Measurements from ENCODE around the gene SMARCA2. TPM values are rescaled to one million over a fixed set of nuclear protein-coding genes. Genes with fewer than 3 reads are reported as not detected.
A peak's percentile ranks its signal among the peaks of the same experiment; 100 is the strongest.

SMARCA2 gene
- total RNA-seq, 1 experiment from 2014 or later = 77.6 TPM

- Mint-ChIP-seq H3K36me3 (ENCODE audit: insufficient read depth, unreplicated experiment) (peaks cover 10% of the 10 kb centered on the region), H3K9me3 (ENCODE audit: unreplicated experiment) (no peaks in the 10 kb centered on the region), H3K27ac (ENCODE audit: low read depth, unreplicated experiment) (no peak overlapping the region), H3K4me1 (ENCODE audit: insufficient read depth, unreplicated experiment) (peaks cover 3% of the 10 kb centered on the region), H3K27me3 (ENCODE audit: insufficient read depth, unreplicated experiment) (no peaks in the 10 kb centered on the region), H3K4me3 (ENCODE audit: unreplicated experiment) (no peak overlapping the region)
- CTCF ChIA-PET = interaction anchor here (0.7 kb wide), 1 partner anchor 683 kb away, joined by 4 read pairs; no protein-coding TSS in a partner anchor
- POLR2A ChIA-PET = interaction anchor here (0.6 kb wide), 1 partner anchor 399 kb away, joined by 3 read pairs; no protein-coding TSS in a partner anchor
- no peak for DNase-seq (ENCODE audit: unreplicated experiment)
- intact Hi-C loops (cut with micrococcal nuclease) = no loop called here
- no TSS peak for BruUV-seq (replicated peaks)
- TF ChIP-seq, protein P1, sequence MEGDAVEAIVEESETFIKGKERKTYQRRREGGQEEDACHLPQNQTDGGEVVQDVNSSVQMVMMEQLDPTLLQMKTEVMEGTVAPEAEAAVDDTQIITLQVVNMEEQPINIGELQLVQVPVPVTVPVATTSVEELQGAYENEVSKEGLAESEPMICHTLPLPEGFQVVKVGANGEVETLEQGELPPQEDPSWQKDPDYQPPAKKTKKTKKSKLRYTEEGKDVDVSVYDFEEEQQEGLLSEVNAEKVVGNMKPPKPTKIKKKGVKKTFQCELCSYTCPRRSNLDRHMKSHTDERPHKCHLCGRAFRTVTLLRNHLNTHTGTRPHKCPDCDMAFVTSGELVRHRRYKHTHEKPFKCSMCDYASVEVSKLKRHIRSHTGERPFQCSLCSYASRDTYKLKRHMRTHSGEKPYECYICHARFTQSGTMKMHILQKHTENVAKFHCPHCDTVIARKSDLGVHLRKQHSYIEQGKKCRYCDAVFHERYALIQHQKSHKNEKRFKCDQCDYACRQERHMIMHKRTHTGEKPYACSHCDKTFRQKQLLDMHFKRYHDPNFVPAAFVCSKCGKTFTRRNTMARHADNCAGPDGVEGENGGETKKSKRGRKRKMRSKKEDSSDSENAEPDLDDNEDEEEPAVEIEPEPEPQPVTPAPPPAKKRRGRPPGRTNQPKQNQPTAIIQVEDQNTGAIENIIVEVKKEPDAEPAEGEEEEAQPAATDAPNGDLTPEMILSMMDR (IDR thresholded peaks at IDR 0.05; ENCODE audit: unreplicated experiment) = no peak
Measured at GRCh38 chr9:2050236-2050635, 35.1 kb downstream of the SMARCA2 start.

- Mint-ChIP-seq H3K4me1 (ENCODE audit: insufficient read depth, unreplicated experiment) (peaks cover 7% of the 10 kb centered on the region), H3K27me3 (ENCODE audit: insufficient read depth, unreplicated experiment) (no peaks in the 10 kb centered on the region), H3K36me3 (ENCODE audit: insufficient read depth, unreplicated experiment) (peaks cover 25% of the 10 kb centered on the region), H3K9me3 (ENCODE audit: unreplicated experiment) (no peaks in the 10 kb centered on the region), H3K27ac (ENCODE audit: low read depth, unreplicated experiment) (no peak overlapping the region), H3K4me3 (ENCODE audit: unreplicated experiment) (no peak overlapping the region)
- intact Hi-C loops (cut with micrococcal nuclease) = no loop called here
- no TSS peak for BruUV-seq (replicated peaks)
- TF ChIP-seq, protein P1 (IDR thresholded peaks at IDR 0.05; ENCODE audit: unreplicated experiment) = no peak
- ChIA-PET POLR2A (interaction anchor here (1.3 to 1.6 kb wide), 2 partner anchors 9 to 12 kb away, joined by 3 read pairs; no protein-coding TSS in a partner anchor), CTCF (interaction anchor here (0.7 to 1.6 kb wide), 3 partner anchors 14 to 783 kb away, joined by 3 to 5 read pairs (median 3); no protein-coding TSS in a partner anchor)
- no peak for DNase-seq (ENCODE audit: unreplicated experiment)
Measured at GRCh38 chr9:2053883-2054845, 39.0 kb downstream of the SMARCA2 start.

DNA sequence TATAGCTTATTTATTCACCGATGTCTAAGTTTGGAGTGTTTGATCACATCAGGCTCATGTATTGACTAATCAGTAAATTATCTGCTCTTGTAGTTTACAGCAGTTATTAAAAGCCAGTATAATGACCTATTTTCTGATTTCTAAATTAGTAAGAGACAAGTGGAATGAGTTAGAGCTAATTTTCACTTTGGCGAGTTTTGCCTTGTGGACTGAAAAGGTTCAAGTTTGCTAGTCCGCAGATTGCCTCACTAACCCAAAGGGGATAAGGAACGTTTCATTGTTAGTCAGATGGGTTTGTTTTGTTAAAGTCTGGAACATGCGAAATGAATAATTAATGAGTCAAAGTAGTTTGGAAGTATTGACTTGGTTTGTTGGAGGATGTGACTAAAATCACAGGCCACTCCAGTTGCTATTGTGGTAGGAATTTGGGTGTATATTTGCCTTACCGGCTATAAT lies 40.1 kb downstream of the SMARCA2 start:
- POLR2A ChIA-PET = interaction anchor here (1.3 to 1.6 kb wide), 3 partner anchors 8 to 13 kb away, joined by 3 read pairs; no protein-coding TSS in a partner anchor
- H3K4me1 Mint-ChIP-seq (ENCODE audit: insufficient read depth, unreplicated experiment) = peaks cover 7% of the 10 kb centered on the region
- intact Hi-C loops (cut with micrococcal nuclease) = no loop called here
- CTCF ChIA-PET = interaction anchor here (1.1 to 1.6 kb wide), 2 partner anchors 20 to 32 kb away, joined by 3 to 5 read pairs; no protein-coding TSS in a partner anchor
- peak overlapping the region; percentile 82 for H3K27ac Mint-ChIP-seq (ENCODE audit: low read depth, unreplicated experiment)
- no peaks in the 10 kb centered on the region for H3K27me3 Mint-ChIP-seq (ENCODE audit: insufficient read depth, unreplicated experiment)
- no TSS peak for BruUV-seq (replicated peaks)
- H3K4me3 Mint-ChIP-seq (ENCODE audit: unreplicated experiment) = no peak overlapping the region
- H3K9me3 Mint-ChIP-seq (ENCODE audit: unreplicated experiment) = no peaks in the 10 kb centered on the region
- DNase-seq (ENCODE audit: unreplicated experiment) = peak; percentile 17
- peaks cover 30% of the 10 kb centered on the region for H3K36me3 Mint-ChIP-seq (ENCODE audit: insufficient read depth, unreplicated experiment)
- TF ChIP-seq, protein P1 (IDR thresholded peaks at IDR 0.05; ENCODE audit: unreplicated experiment) = no peak

DNA sequence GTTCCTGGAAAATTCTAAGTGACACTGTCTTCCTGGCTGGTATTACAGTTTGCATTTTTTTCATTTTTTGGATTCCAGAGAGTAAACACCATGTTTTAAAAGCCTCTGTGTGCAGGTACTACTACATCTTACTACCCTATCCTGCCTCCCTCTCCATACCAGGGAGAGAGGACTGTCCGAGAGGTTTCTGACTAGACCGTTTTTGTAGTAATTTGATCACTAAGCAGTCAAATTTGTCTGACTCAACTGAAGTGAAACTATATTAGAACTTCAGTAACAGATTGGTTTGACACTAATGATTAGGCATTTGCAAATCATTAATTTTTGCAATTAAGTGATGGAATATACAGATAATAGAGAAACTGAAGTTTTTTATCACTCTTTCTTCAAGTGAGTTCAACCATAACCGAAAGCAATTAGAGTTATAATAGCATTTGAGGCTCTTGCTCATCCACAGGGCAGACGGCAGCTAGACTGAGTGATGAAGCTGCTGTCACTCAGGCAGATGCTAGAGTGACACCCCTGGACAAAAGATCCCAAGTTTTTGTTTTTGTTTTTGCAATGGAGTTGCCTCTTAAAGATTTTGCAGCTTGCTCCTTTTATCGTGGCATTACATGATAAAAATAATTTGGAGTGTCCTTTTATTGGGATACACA lies 44.3 kb downstream of the SMARCA2 start:
- no peaks in the 10 kb centered on the region for H3K27me3 Mint-ChIP-seq (ENCODE audit: insufficient read depth, unreplicated experiment)

More for the DNA sequence above, 44.3 kb downstream of the SMARCA2 start:
- TF ChIP-seq, protein P1 (IDR thresholded peaks at IDR 0.05; ENCODE audit: unreplicated experiment) = no peak
- no peak overlapping the region for H3K4me3 Mint-ChIP-seq (ENCODE audit: unreplicated experiment)
- H3K9me3 Mint-ChIP-seq (ENCODE audit: unreplicated experiment) = no peaks in the 10 kb centered on the region
- no peak overlapping the region for H3K27ac Mint-ChIP-seq (ENCODE audit: low read depth, unreplicated experiment)
- DNase-seq (ENCODE audit: unreplicated experiment) = no peak
- intact Hi-C loops (cut with micrococcal nuclease) = no loop called here
- POLR2A ChIA-PET = no interaction called here
- CTCF ChIA-PET = no interaction called here
- peaks cover 7% of the 10 kb centered on the region for H3K4me1 Mint-ChIP-seq (ENCODE audit: insufficient read depth, unreplicated experiment)
- no TSS peak for BruUV-seq (replicated peaks)
- peaks cover 56% of the 10 kb centered on the region for H3K36me3 Mint-ChIP-seq (ENCODE audit: insufficient read depth, unreplicated experiment)

Data from MCF 10A (cell line).